22Rv1 (cell line): ENCODE measurements around the gene ERCC2.
A peak's percentile ranks its signal among the peaks of the same experiment; 100 is the strongest.
"Not testable (repeated sequence)": the region's sequence is repeated elsewhere in the genome, so short reads cannot be mapped to it uniquely, and the experiment has no call there.

Experiments used
- H3K27ac ChIP-seq: fragments of 450-650 bp; 2 replicates; pipeline ENCODE4 v1.5.1; 2017
- ZFX ChIP-seq: fragments of 450-650 bp; IDR thresholded peaks from 2 replicates; pipeline ENCODE4 v1.6.1; 2017; ENCODE audit warnings: antibody characterized with exemption, borderline replicate concordance
- TF ChIP-seq, protein P1 (sequence below): fragments of 450-650 bp; IDR thresholded peaks from 2 replicates; pipeline ENCODE4 v1.5.1; 2017; ENCODE audit warnings: mild to moderate bottlenecking

The ERCC2 gene

DNA sequence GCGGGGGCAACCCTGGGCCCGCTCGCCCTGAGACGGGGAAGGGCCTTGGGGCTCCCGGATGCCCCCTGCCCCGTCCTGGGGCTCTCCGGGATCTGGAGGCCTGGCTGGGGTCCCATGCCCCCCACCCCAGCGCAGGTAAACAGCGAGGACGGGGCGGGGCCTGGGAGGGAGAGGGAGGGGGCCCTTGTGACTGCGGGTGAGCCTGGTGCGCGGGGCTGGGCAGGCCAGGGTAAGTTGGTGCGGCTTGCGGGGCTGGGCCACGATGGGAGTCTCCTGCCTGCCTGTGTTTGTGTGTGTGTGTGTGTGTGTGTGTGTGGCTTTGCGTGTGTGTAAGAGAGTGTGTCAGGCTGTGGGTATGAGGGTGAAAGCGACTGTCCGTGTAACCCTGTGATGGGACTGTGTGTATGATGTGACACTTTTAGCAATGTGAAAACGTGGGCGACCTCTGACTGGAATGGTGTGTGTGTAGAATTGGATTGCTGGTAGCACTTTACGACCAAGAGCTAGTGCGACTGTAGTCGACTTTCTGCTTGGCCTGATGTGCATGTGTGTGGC is 29.4 kb downstream of the ERCC2 start:
- TF ChIP-seq, protein P1, sequence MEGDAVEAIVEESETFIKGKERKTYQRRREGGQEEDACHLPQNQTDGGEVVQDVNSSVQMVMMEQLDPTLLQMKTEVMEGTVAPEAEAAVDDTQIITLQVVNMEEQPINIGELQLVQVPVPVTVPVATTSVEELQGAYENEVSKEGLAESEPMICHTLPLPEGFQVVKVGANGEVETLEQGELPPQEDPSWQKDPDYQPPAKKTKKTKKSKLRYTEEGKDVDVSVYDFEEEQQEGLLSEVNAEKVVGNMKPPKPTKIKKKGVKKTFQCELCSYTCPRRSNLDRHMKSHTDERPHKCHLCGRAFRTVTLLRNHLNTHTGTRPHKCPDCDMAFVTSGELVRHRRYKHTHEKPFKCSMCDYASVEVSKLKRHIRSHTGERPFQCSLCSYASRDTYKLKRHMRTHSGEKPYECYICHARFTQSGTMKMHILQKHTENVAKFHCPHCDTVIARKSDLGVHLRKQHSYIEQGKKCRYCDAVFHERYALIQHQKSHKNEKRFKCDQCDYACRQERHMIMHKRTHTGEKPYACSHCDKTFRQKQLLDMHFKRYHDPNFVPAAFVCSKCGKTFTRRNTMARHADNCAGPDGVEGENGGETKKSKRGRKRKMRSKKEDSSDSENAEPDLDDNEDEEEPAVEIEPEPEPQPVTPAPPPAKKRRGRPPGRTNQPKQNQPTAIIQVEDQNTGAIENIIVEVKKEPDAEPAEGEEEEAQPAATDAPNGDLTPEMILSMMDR = no peak
- TF ChIP-seq ZFX = no peak
- H3K27ac ChIP-seq = peak overlapping the region; percentile 34

DNA sequence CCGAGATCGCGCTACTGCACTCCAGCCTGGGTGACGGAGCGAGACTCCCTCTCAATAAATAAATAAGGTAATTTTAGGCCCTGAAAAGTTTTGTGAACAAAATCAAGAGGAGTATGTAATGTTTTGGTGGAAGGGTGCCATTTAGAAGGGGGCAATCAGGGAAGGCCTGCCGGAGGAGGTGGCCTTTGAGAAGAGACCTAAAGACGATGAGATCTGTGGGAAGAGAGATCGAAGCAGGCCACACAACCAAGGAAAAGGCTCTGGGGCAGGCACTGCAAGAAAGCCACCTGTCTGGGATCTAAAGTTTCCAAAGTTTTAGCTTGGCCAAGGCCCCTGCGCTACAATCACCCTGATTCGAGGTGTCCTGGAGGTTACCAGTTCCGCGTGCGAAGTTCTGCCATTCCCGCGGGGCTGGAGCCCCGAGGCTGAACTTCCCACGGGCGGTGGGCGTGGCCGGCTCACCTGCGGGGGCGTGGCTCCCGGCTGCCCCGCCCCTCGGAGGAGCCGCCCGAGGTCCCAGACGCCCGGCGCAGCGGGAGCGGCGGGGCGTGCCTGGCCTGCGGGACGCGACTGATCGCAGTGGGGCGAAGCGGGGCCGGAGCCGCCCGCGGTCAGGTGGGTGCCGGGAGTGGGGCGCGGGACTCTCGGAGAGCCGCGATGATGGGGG is 30.0 kb downstream of the ERCC2 start, which contains the start of gene KLC3:
KLC3 (plus strand) TSS at position 519 of the 667 bp plus-strand sequence. CDS start 4,792 bp downstream, outside the sequence.
- peak within 1 kb of the TSS; percentile 34 for H3K27ac ChIP-seq
- TF ChIP-seq ZFX = no peak
- TF ChIP-seq, protein P1 = no peak

DNA sequence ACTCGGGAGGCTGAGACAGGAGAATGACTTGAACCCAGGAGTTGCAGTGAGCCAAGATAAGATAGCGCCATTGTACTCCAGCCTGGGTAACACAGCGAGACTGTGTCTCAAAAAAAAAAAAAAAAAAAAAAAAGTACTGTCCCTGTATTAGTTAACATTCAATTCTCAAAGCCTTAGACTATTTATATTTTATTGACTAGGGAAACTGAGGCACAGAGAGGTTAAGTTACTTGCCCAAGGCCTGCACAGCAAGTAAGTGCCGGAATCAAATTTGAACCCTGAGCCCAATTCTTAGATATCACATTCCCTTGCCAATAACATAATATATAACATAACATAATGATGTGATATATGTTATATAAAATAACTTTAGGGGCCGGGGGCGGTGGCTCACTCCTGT is 30.7 kb downstream of the ERCC2 start:
- no peak overlapping the region for H3K27ac ChIP-seq
- no peak for TF ChIP-seq ZFX
- TF ChIP-seq, protein P1 = no peak

DNA sequence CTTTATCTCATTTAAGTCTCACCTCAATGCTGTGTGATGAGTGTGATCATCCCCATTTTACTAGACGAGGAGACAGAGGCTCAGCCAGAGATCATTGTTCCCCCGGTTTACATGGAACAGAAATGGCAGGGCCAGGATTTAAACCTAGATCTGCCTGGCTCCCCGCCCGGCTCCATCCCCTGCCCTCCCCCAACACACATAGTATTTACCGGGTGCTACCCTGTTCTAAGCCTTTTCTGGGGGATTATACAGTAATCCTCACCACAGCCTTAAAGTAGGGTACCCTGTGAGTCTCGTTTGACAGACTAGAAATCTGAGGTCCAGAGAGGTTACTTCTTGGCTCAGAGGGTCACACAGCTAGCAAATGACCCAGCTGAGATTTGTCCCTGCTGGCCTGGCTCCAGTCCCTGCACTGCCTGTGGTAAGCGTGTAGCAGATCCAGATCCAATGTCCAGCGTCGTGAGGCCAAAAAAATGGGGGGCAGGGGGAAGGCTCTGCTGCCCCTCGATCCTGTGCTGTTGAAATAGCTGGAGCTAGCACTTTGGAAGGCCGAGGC is 33.6 kb downstream of the ERCC2 start:
- TF ChIP-seq, protein P1 = no peak
- no peak for TF ChIP-seq ZFX

DNA sequence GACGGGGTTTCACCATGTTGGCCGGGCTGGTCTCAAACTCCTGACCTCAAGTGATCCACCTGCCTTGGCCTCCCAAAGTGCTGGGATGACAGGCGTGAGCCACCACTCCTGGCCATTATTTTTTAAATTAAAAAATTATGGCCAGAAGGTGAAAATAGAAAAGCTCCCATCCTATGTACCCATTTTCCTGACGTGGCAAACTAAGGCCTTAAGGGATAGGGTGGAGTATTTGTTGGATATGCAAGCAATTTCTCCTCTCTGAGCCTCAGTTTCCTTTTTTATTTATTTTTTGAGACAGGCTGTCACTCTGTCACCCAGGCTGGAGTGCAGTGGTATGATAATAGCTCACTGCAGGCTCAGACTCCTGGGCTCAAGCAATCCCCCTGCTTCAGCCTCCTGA is 35.5 kb downstream of the ERCC2 start:
- not testable (repeated sequence) for H3K27ac ChIP-seq

More for the DNA sequence above, 33.6 kb downstream of the ERCC2 start:
- H3K27ac ChIP-seq = no peak overlapping the region

DNA sequence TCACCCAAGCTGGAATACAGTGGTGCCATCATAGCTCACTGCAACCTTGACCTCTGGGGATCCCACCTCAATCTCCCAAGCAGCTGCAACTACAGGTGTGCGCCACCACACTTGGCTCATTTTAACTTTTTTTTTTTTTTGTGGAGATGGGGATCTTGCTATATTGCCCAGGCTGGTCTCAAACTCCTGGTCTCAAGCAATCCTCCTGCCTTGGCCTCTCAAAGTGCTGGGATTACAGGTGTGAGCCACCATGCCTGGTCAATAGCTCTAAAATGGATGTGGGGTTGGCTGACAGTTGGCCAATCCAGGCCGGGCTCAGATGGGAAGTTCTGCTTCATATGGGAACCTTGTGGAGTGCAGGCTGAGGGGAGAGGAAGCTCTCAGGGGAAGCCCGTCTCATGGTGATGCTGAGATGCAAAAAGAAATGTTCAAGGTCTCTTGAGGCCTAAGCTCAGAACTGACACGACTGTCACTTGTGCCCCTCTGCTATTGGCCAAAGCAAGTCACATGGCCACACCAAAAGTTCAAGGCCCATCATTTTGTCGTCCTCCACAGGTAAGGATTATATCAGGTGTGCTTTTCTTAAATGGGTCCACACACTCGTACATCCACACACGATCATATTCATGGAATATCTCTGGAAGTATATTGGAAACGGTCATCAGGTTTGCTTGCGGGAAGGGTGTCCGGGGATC is 36.6 kb downstream of the ERCC2 start:
- no peak for TF ChIP-seq ZFX
- TF ChIP-seq, protein P1 = no peak
- H3K27ac ChIP-seq = no peak overlapping the region

DNA sequence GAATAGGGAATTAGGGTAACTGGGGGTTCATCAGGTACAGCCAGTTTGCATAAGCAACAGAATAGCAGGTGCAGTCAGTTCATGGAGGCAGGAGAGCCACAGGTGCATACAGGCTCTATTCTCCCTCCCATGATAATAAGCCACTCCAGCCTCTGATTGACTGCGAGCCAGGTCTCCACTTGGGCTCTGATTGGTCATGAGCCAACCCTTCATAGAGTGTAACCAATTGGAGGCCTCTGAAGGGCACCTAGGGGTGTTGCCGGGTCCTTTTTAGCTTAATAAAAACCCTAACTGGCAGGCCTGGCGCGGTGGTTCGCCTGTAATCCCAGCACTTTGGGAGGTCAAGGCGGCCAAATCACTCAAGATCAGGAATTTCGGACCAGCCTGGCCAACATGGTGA is 39.0 kb downstream of the ERCC2 start:
- TF ChIP-seq, protein P1 = no peak
- no peak for TF ChIP-seq ZFX
- no peak overlapping the region for H3K27ac ChIP-seq
